HPDE6-E6E7 (cell line): ENCODE data around the gene ACER3.
"Not testable (repeated sequence)": the region's sequence is repeated elsewhere in the genome, so short reads cannot be mapped to it uniquely, and the experiment has no call there.

ENCODE experiments used
- DNase-seq: peaks from one replicate; pipeline ENCODE4 v3.0.0; 2011; ENCODE audit warnings: missing footprints; ENCODE audit errors: extremely low spot score

Gene ACER3

DNA sequence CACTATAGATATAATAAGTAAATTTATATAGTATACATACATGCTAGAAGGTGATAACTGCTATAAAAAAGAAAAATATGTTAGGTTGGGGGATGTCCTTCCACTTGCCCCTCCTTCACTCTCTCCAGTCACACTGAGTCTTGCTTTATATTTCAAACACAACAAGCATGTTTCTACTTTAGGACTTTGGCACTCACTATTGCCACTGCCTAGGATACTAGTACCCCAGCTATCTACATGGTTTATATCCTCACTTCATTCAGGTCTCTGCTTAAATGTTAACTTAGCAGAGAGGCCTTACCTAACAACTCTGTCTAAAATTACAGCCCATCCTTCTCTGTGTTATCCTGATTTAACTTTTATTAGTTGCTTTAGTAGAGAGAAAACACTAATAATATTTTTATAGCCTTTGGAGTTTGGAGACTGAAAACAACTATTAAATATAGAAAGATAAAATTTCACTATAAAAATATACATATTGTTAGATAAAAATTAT lies 134.4 kb downstream of the ACER3 start:
- DNase-seq, result no peak

DNA sequence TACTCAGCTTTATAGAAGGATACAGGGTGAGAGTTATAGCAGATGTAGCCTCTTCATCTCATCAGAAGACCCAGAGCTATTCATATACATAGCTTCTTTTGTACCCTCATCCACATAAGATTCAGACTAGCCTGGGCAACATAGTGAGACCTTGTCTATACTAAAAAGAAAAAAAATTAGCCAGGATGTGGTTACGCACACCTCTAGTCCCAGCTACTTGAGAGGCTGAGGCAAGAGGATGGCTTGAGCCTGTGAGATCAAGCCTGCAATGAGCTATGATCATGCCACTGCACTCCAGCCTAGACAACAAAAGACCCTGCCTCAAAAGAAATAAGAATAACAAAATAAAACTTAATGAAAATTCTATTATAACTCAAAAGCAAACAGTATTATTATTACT lies 136.8 kb downstream of the ACER3 start:
- DNase-seq, result no peak

GRCh38 chr11:76999597-76999996 lies 138.9 kb downstream of the ACER3 start:
- no peak for DNase-seq

GRCh38 chr11:77001613-77002012 lies 140.9 kb downstream of the ACER3 start:
- DNase-seq, result no peak

DNA sequence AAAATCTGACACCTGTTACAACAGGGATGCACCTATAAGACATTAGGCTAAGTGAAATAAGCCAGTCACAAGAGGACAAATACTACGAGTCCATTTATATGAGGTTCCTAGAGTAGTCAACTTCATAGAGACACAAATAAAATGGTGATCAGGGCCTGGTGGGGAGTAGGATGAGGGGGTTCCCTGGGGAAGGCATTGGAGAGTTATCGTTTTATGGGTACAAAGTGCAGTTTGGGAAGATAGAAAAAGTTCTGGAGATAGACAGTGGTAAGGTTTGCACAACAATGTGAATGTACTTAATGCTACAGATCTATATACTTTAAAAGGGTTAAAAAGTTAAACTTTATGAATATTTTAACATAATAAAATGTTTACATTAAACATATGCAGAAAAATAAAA lies 142.1 kb downstream of the ACER3 start:
- DNase-seq, result no peak

GRCh38 chr11:77003963-77004362 lies 143.2 kb downstream of the ACER3 start:
- DNase-seq, result no peak

DNA sequence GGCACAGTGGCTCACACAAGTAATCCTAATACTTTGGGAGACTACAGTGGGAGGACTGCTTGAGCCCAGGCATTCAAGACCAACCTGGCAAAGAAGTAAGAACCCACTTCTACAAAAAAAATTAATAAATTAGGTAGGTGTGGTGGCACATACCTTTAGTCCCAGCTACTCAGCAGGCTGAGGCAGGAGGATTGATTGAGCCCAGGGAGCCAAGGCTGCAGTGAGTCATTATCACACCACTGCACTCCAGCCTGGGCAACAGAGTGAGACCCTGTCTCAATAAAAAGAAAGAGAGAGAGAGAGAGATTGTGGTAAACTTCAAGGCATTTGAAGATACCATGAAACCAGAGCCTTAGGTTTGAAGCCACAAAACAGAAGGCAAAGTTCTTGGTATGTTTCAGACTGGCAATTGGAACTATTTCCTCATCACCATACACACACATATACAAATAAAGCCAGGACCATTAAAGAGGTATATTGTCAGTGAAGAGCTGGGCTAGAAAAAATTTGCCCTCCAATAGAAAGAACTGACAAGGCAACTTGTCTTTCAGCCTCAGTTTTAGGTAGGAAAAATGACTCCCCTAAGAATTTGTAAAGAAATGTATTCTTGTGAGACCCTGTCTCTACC lies 148.9 kb downstream of the ACER3 start:
- DNase-seq, result no peak

DNA sequence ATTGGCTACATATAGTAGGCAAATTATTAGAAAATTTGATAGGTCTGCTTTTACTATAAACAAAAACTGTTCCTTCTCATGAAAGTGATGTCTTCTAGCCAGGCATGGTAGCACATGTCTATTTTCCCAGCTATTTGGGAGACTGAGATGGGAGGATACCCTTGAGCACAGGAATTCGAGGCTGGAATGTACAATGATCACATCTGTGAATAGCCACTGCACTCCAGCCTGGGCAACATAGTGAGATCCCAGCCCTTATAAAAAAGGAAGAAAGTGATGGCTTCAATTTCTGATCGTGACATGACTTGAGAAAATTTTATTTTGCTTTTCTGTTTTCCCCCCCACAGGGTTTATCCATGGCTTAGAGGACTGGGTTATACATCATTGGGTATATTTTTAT lies 154.0 kb downstream of the ACER3 start:
- DNase-seq, result no peak

GRCh38 chr11:77018396-77018924 lies 157.7 kb downstream of the ACER3 start:
- not testable (repeated sequence) for DNase-seq

GRCh38 chr11:77019976-77020595 lies 159.4 kb downstream of the ACER3 start:
- peak; percentile 59 for DNase-seq

DNA sequence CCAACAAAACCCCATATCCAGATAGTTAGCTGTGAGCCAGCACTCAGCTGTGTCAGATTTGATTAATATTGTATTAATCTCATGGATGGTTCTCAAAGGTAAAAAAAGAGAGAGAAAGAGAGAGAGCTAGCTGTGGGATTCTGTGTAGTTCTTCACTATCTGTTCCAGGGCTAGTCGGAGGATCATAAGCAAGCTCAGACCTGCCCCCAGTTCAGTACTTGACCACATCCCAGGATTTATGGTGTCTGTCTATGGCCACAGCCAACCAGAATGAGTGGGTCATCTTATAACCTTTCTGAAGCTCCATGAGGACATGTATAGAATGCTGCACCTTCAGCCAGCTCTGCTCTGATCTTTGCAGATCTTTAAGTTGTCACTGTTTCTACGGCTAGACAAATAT lies 160.0 kb downstream of the ACER3 start:
- DNase-seq, result no peak

DNA sequence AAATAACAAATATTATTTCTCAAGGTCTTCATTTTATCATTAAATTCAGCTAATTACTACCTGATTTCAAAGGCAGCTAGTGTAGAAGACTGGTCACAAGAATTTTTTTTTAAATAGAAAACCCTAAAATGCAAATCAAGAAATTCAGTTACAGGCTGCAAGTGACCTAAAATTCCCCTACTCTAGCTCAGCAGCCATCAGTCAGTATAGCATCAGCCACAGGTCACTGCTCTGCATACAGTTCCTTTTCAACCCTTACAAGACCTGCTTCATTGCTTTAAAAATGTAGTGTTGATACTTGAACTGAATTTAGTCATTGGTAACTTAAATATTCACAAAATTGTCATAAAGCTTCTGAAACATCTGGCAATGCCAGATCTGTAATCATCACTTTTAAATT lies 164.0 kb downstream of the ACER3 start:
- no peak for DNase-seq

GRCh38 chr11:77026221-77026620 lies 165.5 kb downstream of the ACER3 start:
- no peak for DNase-seq

- DNase-seq, result no peak
Observed at GRCh38 chr11:77026743-77027142, 166.0 kb downstream of the ACER3 start.

DNA sequence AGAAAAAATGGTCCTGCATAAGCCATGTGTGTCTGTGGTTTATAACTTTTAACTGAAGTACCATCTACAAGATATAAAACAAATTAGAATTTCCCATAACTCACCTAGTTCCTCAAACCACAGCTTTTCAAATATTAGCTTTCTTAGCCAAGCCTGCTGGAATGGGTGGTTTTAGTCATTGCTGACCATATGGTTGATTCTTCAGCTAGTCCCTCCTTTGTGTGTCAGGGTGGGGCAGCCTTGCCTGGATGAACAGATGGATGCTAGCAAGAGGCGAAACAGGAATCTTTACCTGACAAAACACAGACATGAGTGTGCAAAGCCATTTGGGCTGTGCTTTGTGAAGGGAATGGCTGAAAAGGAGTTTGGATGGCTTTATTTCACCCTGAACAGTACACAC lies 166.6 kb downstream of the ACER3 start:
- DNase-seq, result no peak

DNA sequence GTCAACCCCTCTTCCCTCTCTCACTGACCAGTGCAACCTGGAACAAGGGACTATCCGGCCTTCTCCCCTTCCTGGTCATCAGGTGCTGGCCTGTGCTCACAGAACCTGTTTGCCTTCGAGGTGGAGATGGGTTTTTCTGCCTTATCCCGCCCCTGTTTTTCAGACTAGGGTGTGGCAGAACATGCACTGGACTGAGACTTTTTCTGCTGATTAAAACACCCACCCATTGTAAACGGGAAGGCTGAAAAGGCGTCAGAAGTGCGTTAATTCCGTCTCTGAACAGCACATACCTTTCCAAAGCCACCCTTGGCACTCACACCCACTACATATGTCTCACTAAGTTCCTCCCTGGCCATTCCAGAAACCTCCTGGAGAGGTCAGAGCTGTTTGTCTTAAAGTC lies 169.1 kb downstream of the ACER3 start:
- no peak for DNase-seq

DNA sequence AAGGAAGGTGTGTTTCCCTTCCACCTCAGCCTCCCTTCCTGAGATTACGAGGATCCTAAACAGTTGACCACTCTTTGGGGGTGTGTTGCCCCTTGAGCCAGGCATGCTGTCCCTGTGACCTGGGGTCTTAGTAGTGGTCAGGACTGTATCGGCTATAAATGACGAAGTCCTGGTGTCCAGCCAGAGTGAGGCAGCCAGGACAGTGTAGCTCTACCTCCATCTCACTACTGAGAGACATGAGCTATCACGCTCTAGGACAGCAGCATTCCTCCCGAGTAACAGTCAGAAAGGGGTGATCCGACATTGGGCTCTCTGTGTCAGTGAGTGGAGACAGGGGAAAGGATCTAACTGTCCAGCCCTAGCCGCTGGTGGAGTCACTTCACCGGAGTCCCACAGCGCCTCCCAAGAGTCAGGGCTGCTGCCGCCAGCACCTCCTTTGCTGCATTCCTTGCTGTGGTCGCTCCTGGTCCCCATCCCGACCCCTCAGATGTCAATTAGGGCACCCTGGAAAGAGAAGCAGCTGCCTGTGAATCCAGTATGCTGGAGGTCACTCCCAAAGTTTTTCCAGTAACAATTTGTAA lies 170.2 kb downstream of the ACER3 start:
- DNase-seq, result no peak

DNA sequence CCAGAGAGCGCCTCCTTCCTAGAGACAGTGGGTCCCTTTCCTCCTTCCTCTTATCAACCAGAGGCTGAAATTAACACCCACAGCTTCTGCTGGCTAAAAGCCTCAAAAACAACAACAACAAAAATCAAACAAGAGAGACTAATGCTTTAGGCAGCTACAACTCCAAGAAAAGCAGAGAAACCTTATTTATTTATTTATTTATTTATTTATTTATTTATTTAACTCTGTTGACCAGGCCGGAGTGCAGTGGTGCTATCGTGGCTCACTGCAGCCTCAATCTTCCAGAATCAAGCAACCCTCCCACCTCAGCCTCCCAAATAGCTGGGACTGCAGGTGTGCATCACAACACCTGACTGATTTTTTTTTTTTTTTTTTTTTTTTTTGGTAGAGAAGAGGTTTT lies 170.9 kb downstream of the ACER3 start:
- no peak for DNase-seq

- no peak for DNase-seq
Observed at GRCh38 chr11:77035039-77035438, 174.3 kb downstream of the ACER3 start.

DNA sequence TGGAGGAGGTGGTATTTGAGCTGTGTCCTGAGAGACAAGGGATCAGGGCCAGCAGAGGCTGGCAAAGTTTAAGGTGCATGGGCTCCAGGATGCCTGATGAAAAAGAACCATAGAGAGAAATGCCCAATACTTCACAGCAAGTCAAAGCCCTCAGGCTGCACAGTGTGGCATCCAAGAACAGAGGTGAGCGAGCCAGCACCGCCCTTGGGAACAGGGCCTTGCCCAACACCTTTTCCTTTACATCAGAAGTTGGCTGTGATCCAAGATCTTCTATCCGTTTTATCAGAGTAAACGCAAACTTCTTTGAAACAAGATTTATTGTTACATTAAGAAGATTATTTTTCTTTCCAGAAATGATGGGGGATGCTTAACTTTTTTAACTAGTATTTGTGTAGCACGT lies 174.9 kb downstream of the ACER3 start:
- peak; percentile 44 for DNase-seq

GRCh38 chr11:77036398-77036797 lies 175.7 kb downstream of the ACER3 start:
- no peak for DNase-seq

GRCh38 chr11:77037057-77037456 lies 176.3 kb downstream of the ACER3 start:
- DNase-seq, result no peak
